SKM-1 (cell line): ENCODE measurements around the gene TRPM5.

Source experiments
- DNase-seq: peaks from one replicate; lab custom pipeline; 2025; ENCODE audit not compliant: unreplicated experiment; lab: John Stamatoyannopoulos, UW

TRPM5 gene

GRCh38 chr11:2421996-2422395 lies 22.3 kb downstream of the TRPM5 start:
- DNase-seq = no peak

- DNase-seq = no peak
Observed at GRCh38 chr11:2421226-2421994, 22.9 kb downstream of the TRPM5 start.

- DNase-seq = peak; percentile 62
Observed at GRCh38 chr11:2420502-2421225, 23.6 kb downstream of the TRPM5 start.

- DNase-seq = peak; percentile 84
Observed at GRCh38 chr11:2419638-2420501, 24.4 kb downstream of the TRPM5 start.

- DNase-seq = no peak
Observed at GRCh38 chr11:2418693-2419360, 25.5 kb downstream of the TRPM5 start.

- no peak for DNase-seq
Observed at GRCh38 chr11:2417856-2418692, 26.2 kb downstream of the TRPM5 start.

- DNase-seq = no peak
Observed at GRCh38 chr11:2416765-2417164, 27.5 kb downstream of the TRPM5 start.

- no peak for DNase-seq
Observed at GRCh38 chr11:2415601-2416380, 28.5 kb downstream of the TRPM5 start.

- no peak for DNase-seq
Observed at GRCh38 chr11:2415171-2415570, 29.1 kb downstream of the TRPM5 start.

GRCh38 chr11:2414616-2415015 lies 29.7 kb downstream of the TRPM5 start:
- no peak for DNase-seq

GRCh38 chr11:2413742-2414579 lies 30.4 kb downstream of the TRPM5 start:
- no peak for DNase-seq

- DNase-seq = no peak
Observed at GRCh38 chr11:2412323-2412722, 32.0 kb downstream of the TRPM5 start.

GRCh38 chr11:2411446-2412305 lies 32.6 kb downstream of the TRPM5 start:
- DNase-seq = no peak

- DNase-seq = no peak
Observed at GRCh38 chr11:2410616-2411015, 33.7 kb downstream of the TRPM5 start.

- DNase-seq = no peak
Observed at GRCh38 chr11:2409611-2410468, 34.5 kb downstream of the TRPM5 start.

GRCh38 chr11:2409126-2409525 lies 35.2 kb downstream of the TRPM5 start:
- DNase-seq = no peak

- no peak for DNase-seq
Observed at GRCh38 chr11:2408671-2409070, 35.6 kb downstream of the TRPM5 start.
